Keratinocyte (primary cell): ENCODE measurements around the gene SLC9A3. TPM values are rescaled to one million over a fixed set of nuclear protein-coding genes. Genes with fewer than 3 reads are reported as not detected.

Experiments
- DNase-seq: peaks from one replicate; pipeline ENCODE4 v3.0.0-alpha.2; 2011; ENCODE audit warnings: low read depth, missing footprints, low spot score
- FAIRE-seq: peaks from 2 replicates; lab custom pipeline; 2011; peaks lifted over from hg19 to GRCh38; lab: Jason Lieb, UNC
- H2AFZ ChIP-seq: 2 replicates; pipeline ENCODE4 v1.6.0; 2012; ENCODE audit warnings: low read length, control low read depth, inconsistent platforms; ENCODE audit not compliant: control insufficient read depth
- H3K27ac ChIP-seq: 2 replicates; pipeline ENCODE4 v1.5.1; 2011; ENCODE audit warnings: low read length; ENCODE audit not compliant: control insufficient read depth, insufficient read depth
- H3K27me3 ChIP-seq: 3 replicates; pipeline ENCODE4 v1.6.0; 2011; ENCODE audit warnings: low read length; ENCODE audit not compliant: control insufficient read depth, insufficient read depth; ENCODE audit errors: extremely low read depth
- H3K36me3 ChIP-seq, 2 experiments: 2 replicates in 1 of 2; 3 replicates in 1 of 2; pipeline ENCODE4 v1.5.1; 2011; ENCODE audit warnings: low read length in 2 of 2, mild to moderate bottlenecking in 1 of 2; ENCODE audit not compliant: control insufficient read depth in 2 of 2, insufficient read depth in 2 of 2; ENCODE audit errors: extremely low read depth in 1 of 2
- H3K4me1 ChIP-seq: 3 replicates; pipeline ENCODE4 v1.5.1; 2011; ENCODE audit warnings: low read length; ENCODE audit not compliant: control insufficient read depth, insufficient read depth; ENCODE audit errors: extremely low read depth
- H3K4me2 ChIP-seq: 3 replicates; pipeline ENCODE4 v1.6.0; 2011; ENCODE audit warnings: low read depth, low read length; ENCODE audit not compliant: control insufficient read depth, insufficient read depth; ENCODE audit errors: extremely low read depth
- H3K4me3 ChIP-seq, 3 experiments: fragments of 200-600 bp in 1 of 3; sonication (generic) in 1 of 3; 2 replicates in 2 of 3; 3 replicates in 1 of 3; pipeline ENCODE4 v1.5.1; 2011 to 2016; ENCODE audit warnings: low read length in 3 of 3, mild to moderate bottlenecking in 3 of 3, control low read depth in 2 of 3, inconsistent platforms in 1 of 3, low read depth in 1 of 3, mixed read lengths in 1 of 3, mixed run types in 1 of 3, moderate library complexity in 1 of 3; ENCODE audit not compliant: control insufficient read depth in 2 of 3, insufficient read depth in 2 of 3; ENCODE audit errors: extremely low read depth in 1 of 3
- H3K79me2 ChIP-seq: 2 replicates; pipeline ENCODE4 v1.6.0; 2012; ENCODE audit warnings: low read length; ENCODE audit not compliant: control insufficient read depth, insufficient read depth
- H3K9ac ChIP-seq: 3 replicates; pipeline ENCODE4 v1.6.0; 2011; ENCODE audit warnings: low read length; ENCODE audit not compliant: control insufficient read depth, insufficient read depth; ENCODE audit errors: extremely low read depth
- H3K9me1 ChIP-seq: 3 replicates; pipeline ENCODE4 v1.6.0; 2011; ENCODE audit warnings: low read length; ENCODE audit not compliant: control insufficient read depth, insufficient read depth; ENCODE audit errors: extremely low read depth
- H3K9me3 ChIP-seq: 2 replicates; pipeline ENCODE4 v1.5.1; 2012; ENCODE audit warnings: low read depth, low read length; ENCODE audit not compliant: control insufficient read depth
- H4K20me1 ChIP-seq: 3 replicates; pipeline ENCODE4 v1.6.0; 2011; ENCODE audit warnings: low read length; ENCODE audit not compliant: control insufficient read depth, insufficient read depth; ENCODE audit errors: extremely low read depth
- EZH2 ChIP-seq: IDR thresholded peaks from one replicate; pipeline ENCODE4 v1.6.1; 2012; ENCODE audit warnings: inconsistent platforms, mild to moderate bottlenecking, low read length, moderate library complexity
- dilution Hi-C: fragments of 300-500 bp; cut with MboI; formaldehyde crosslinking; loops from one replicate; pipeline ENCODE4 v1.7.0; 2020; ENCODE audit warnings: low sequenced_read_pairs; ENCODE audit not compliant: extremely low pct_ligation_motif_present
- polyA plus RNA-seq, 5 experiments: library from polyadenylated mRNA; depleted of rRNA in 3 of 5; stranded (reverse) in 3 of 5; stranded (forward) in 1 of 5; unstranded in 1 of 5; fragments of >200 nt; gene quantifications; 1 replicate in 1 of 5; 2 replicates in 3 of 5; 3 replicates in 1 of 5; pipeline versions ENCODE4 v1.2.1 to v1.2.3, GENCODE V29; 2011 to 2012; ENCODE audit warnings: missing spikeins in 2 of 5, low read depth in 1 of 5, low replicate concordance in 1 of 5
- TF ChIP-seq, protein P1 (sequence below), 3 experiments: IDR thresholded peaks in 1 of 3; conservative IDR thresholded peaks in 1 of 3; optimal IDR thresholded peaks in 1 of 3; 2 replicates in 2 of 3; 3 replicates in 1 of 3; pipeline versions ENCODE3 to v1.5.1; 2011; ENCODE audit warnings: low read length in 3 of 3, mild to moderate bottlenecking in 3 of 3, moderate library complexity in 2 of 3, control low read depth in 1 of 3, inconsistent platforms in 1 of 3; ENCODE audit not compliant: insufficient read depth in 2 of 3; ENCODE audit errors: extremely low read depth in 1 of 3

The SLC9A3 gene
- polyA plus RNA-seq, 1 donor (not counting 4 experiments of a cell fraction or from before 2014, with no cell fraction given): 0.55 TPM

DNA sequence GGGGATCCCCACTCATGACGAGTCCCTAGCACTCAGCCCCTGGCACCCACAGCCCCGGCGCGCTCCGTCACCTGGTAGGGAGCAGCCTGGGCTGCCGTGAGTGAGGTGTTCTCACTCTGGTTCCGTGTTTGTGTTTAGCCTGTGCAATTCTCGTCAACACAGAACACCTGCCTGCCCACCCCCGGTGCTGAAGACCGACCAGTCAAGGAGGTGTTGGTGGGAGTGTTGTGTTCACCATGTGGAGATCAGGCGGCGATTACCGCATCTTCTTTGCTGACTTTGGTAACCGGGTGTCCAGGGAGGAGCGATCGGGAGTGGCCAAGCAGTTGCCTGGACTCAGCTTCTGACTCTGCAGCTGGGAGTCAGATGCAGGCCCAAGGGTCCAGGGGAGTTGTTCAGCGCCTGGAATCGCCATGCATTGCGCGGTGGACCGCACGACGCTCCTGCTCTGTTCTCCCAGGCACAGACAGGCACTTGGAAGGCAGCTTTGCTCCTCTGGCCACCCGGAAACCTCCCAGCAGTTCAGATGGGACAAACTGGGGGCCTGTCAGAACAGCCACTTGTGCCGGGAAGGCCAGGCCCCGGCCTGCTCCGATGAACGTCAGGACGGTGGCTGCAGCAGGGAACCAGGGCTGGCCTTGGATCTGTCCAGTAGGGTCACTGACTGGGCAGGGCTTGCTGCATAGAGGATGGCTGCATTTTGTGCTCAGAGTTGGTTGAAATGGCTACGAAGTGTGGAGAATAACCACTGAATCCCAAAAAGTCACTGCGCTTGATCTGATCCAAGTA lies 53.1 kb downstream of the SLC9A3 start:
- no peak overlapping the region for H3K4me3 ChIP-seq
- no peak overlapping the region for H2AFZ ChIP-seq
- H3K4me2 ChIP-seq: peak overlapping the region; percentile 84
- FAIRE-seq (no peak), DNase-seq (no peak)
- no peak overlapping the region for H3K27ac ChIP-seq
- H3K9ac ChIP-seq: no peak overlapping the region
- TF ChIP-seq, protein P1, sequence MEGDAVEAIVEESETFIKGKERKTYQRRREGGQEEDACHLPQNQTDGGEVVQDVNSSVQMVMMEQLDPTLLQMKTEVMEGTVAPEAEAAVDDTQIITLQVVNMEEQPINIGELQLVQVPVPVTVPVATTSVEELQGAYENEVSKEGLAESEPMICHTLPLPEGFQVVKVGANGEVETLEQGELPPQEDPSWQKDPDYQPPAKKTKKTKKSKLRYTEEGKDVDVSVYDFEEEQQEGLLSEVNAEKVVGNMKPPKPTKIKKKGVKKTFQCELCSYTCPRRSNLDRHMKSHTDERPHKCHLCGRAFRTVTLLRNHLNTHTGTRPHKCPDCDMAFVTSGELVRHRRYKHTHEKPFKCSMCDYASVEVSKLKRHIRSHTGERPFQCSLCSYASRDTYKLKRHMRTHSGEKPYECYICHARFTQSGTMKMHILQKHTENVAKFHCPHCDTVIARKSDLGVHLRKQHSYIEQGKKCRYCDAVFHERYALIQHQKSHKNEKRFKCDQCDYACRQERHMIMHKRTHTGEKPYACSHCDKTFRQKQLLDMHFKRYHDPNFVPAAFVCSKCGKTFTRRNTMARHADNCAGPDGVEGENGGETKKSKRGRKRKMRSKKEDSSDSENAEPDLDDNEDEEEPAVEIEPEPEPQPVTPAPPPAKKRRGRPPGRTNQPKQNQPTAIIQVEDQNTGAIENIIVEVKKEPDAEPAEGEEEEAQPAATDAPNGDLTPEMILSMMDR (optimal IDR thresholded peaks at IDR 0.05 in 1 of 3, IDR thresholded peaks at IDR 0.05 in 1 of 3, conservative IDR thresholded peaks at IDR 0.05 in 1 of 3; ENCODE audit: extremely low read depth in 1 of 3, insufficient read depth in 2 of 3, low read length in 3 of 3): no peak
- no peak for TF ChIP-seq EZH2
- peaks cover 16% of the 10 kb centered on the region for H3K79me2 ChIP-seq
- peaks cover 13% of the 10 kb centered on the region for H3K27me3 ChIP-seq
- dilution Hi-C loops: no loop called here
- peaks cover 0 to 5% of the 10 kb centered on the region in 2 experiments for H3K36me3 ChIP-seq
- no peaks in the 10 kb centered on the region for H3K9me1 ChIP-seq
- no peaks in the 10 kb centered on the region for H3K9me3 ChIP-seq
- peaks cover 18% of the 10 kb centered on the region for H3K4me1 ChIP-seq
- H4K20me1 ChIP-seq: no peaks in the 10 kb centered on the region

DNA sequence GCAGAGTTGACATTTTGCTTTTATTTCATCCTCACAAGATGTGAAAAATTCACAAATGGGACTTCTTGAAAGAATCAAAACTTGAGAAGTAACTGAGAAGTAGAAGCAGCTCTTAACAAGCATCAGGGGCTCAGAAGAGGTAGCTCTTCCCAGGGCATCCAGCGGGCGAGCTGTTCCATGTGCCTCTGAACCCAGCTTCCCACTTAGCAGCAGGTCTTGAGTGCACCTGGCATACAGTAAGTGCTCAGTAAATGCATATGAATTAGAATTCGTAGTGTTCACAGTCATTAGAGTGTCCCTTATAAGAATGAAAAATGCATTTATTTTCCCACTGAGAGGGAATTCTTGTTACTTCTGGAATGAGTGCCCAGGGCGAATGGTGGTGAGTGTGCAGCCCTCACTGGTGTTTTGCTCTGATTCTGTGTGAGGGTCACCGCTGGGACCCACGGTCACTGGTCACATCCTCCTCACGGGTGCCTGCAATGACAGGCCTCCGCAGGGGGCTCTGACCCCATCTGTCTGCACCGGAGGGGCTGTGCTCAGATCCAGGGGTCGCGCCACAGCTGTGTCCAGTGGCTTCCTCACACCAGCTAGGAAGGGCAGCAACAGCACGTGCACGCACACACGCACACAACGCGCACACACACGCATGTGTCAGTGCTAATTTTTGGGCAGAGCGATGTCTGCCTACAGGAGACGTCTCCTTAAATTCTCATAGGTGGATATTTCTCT lies 54.3 kb downstream of the SLC9A3 start:
- Histone ChIP-seq H3K36me3 (peaks cover 0 to 7% of the 10 kb centered on the region in 2 experiments), H3K4me3 (no peak overlapping the region), H3K27me3 (peaks cover under 1% of the 10 kb centered on the region), H3K9me1 (no peaks in the 10 kb centered on the region), H3K4me2 (no peak overlapping the region), H3K9me3 (no peaks in the 10 kb centered on the region), H2AFZ (no peak overlapping the region), H3K9ac (no peak overlapping the region), H3K4me1 (peaks cover 17% of the 10 kb centered on the region), H3K27ac (no peak overlapping the region), H3K79me2 (peaks cover 16% of the 10 kb centered on the region), H4K20me1 (no peaks in the 10 kb centered on the region)
- dilution Hi-C loops: no loop called here
- no peak for FAIRE-seq
- TF ChIP-seq, protein P1 (optimal IDR thresholded peaks at IDR 0.05 in 1 of 3, IDR thresholded peaks at IDR 0.05 in 1 of 3, conservative IDR thresholded peaks at IDR 0.05 in 1 of 3; ENCODE audit: extremely low read depth in 1 of 3, insufficient read depth in 2 of 3, low read length in 3 of 3): no peak
- TF ChIP-seq EZH2: no peak
- no peak for DNase-seq
